NCI-H748 treated with DMSO at 0.1 percent for 48 hours (cell line): ENCODE measurements around the gene ATP6AP1.
"Not testable (repeated sequence)": the region's sequence is repeated elsewhere in the genome, so short reads cannot be mapped to it uniquely, and the experiment has no call there.

Source experiments
- DNase-seq: peaks from one replicate; lab custom pipeline; 2025; lab: John Stamatoyannopoulos, UW

Gene ATP6AP1

DNA sequence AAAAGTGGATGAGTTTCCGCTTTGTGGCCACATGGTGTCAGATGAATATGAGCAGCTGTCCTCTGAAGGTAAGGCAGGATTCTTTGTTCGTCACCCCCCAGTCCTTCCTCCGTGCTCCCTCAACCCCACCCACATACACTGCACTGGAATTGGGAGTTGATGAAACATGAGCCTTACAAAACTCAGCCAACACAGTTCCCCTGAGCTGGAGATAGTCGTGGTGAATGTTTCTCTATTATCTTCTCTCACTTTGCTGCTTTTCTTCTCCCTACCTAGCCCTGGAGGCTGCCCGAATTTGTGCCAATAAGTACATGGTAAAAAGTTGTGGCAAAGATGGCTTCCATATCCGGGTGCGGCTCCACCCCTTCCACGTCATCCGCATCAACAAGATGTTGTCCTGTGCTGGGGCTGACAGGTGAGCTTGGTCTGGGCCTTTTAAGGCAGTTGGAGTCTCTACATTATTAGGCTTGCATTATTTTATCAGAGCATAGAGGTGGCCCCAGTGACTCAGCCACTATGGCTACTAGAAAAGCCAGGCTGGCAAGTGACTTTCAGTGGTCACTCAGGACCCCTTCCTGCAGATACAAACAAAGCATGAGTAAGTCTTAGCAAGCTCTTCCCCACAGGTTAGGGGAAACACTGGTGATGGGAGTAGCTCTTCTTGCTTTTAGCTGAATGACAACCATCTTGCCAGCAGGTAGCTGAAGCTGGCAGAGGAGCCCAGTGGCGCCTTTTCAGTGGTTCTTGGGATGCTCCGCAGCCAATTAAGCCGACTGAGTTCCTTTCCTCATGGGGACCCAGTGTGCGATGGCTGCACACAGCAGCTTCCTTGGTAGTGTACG lies 28.7 kb upstream of the ATP6AP1 start:
- DNase-seq, result no peak

- not testable (repeated sequence) for DNase-seq
Measured at GRCh38 chrX:154400369-154400817, 28.1 kb upstream of the ATP6AP1 start.

- no peak for DNase-seq
Measured at GRCh38 chrX:154401045-154401799, 27.3 kb upstream of the ATP6AP1 start.

- DNase-seq, result no peak
Measured at GRCh38 chrX:154401918-154402621, 26.4 kb upstream of the ATP6AP1 start.

- DNase-seq, result no peak
Measured at GRCh38 chrX:154402622-154403127, 25.8 kb upstream of the ATP6AP1 start.

GRCh38 chrX:154403192-154403591 lies 25.3 kb upstream of the ATP6AP1 start:
- no peak for DNase-seq

- DNase-seq, result no peak
Measured at GRCh38 chrX:154403858-154404257, 24.6 kb upstream of the ATP6AP1 start.

- DNase-seq, result no peak
Measured at GRCh38 chrX:154404625-154405192, 23.8 kb upstream of the ATP6AP1 start.

GRCh38 chrX:154408659-154409221 lies 19.7 kb upstream of the ATP6AP1 start:
- no peak for DNase-seq

- no peak for DNase-seq
Measured at GRCh38 chrX:154409222-154409871, 19.1 kb upstream of the ATP6AP1 start, which contains the start of gene DNASE1L1. DNASE1L1 (minus strand) TSS chrX:154409254; CDS start chrX:154405568, 3,686 bp downstream.

GRCh38 chrX:154411981-154412340 lies 16.5 kb upstream of the ATP6AP1 start:
- peak; percentile 20 for DNase-seq

DNA sequence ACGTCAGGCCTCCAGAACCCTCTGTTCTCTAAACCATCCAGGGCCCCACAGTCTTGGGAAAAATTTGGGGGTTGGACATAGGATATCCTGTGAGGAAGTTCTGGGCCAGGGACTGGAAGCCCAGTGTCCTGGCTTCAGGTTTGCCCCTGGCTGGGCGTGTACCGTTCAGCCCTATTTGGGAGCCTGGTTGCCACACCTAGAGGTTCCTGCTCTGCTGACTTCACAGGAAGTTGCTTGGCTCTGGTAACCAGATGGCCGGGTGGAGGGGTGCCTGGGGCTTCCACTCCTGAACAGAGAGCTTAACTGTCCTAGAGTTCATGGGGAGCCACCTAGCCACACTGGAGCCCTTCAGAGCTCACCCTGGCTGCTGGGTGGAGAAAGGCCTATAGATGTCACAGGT lies 16.0 kb upstream of the ATP6AP1 start:
- DNase-seq, result no peak

- DNase-seq, result no peak
Measured at GRCh38 chrX:154413142-154413541, 15.3 kb upstream of the ATP6AP1 start.

DNA sequence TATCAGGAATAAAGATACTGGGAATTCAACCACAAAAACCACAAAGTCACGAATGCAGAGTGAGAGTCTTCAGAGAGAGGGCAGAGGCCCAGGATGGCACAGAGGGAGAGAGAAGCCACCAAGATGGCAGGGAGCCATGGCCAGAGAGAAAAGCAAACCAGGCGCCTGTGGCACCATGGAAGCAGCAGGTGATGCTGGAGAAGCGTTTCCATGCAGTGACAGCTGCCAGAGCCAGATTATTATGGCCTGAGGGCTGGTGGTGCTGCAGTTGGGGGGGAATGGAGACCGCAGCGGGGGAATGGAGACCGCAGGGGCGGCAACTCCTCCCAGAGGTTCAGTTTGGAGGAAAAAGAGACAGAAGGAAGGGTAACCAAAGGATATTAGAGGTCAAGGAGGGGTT lies 11.3 kb upstream of the ATP6AP1 start:
- DNase-seq, result no peak

DNA sequence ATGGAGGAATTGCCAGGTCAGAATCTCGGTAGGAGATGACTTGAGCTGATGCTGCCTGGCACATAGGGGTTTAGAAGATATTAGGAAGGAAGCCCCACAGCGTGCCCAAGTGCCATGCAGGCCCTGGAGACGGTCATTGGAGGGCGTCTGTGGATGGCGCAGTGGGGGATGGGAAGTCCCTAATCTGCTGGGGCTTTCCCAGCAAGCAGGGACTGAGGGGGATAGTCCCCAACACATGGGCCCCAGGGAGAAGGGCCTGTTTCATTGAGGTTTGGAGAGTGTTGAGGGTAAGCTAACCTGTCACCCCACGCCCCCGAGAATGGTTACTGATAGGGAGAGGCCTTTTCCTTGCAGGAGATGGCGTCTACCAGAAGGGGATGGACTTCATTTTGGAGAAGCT lies 9.3 kb upstream of the ATP6AP1 start:
- no peak for DNase-seq

DNA sequence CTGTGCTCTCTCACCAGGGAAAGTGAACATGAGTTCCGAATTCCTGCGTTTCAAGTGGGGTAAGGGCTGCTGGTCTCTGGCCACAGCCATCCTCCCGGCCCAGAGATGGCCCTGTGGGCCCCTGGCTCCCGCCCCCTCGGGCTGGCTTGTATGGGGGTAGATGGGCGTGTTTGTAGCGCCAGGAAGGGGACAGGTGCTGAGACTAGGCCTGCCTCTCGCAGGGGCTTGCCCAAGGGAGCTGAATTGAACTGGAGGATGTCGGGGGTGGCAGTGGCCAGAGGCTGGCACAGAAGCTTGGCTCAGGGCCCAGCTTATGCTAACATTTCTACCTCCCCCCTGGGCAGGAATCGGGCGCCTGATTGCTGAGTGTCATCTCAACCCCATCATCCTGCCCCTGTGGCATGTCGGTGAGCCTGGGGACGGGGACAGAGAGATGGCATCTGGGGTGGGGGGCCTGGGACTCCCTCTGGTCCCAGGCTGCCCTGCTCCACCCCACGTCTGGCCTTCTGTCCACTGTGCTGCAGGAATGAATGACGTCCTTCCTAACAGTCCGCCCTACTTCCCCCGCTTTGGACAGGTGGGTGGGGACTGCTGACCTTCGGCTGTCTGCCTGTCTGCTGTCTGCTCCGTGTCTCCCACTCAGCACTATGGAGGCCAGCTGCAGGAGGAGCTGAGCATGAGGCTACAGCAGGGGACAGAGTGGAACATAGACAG lies 8.6 kb upstream of the ATP6AP1 start:
- DNase-seq, result no peak

DNA sequence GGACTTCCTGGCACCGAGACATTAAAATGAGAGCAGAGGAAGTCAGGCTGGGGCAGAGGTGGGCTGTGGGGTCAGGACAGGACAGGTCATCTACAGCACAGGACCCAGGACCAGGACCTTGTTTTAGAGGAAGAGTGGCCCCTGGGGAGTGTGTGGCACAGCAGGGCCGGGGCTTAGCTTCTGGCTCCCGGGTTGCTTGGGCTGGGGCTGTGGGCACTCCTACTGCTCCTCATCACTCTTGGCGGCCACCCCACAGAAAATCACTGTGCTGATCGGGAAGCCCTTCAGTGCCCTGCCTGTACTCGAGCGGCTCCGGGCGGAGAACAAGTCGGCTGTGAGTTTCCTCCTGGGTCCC lies 8.1 kb upstream of the ATP6AP1 start:
- DNase-seq, result no peak

- no peak for DNase-seq
Measured at GRCh38 chrX:154426916-154427770, 1.3 kb upstream of the ATP6AP1 start.

- DNase-seq, result no peak
Measured at GRCh38 chrX:154429711-154430110, 1.2 kb downstream of the ATP6AP1 start.

- DNase-seq, result no peak
Measured at GRCh38 chrX:154430479-154430878, 2.0 kb downstream of the ATP6AP1 start.
